DMS 273 treated with DMSO at 0.1 percent for 48 hours (cell line): Measurements from ENCODE around the gene WRNIP1.
"Not testable (repeated sequence)": the region's sequence is repeated elsewhere in the genome, so short reads cannot be mapped to it uniquely, and the experiment has no call there.

Source experiments
- DNase-seq: peaks from one replicate; lab custom pipeline; 2025; lab: John Stamatoyannopoulos, UW

The WRNIP1 gene

GRCh38 chr6:2741756-2742155, 23.4 kb upstream of the WRNIP1 start:
- no peak for DNase-seq

- no peak for DNase-seq
These were observed 21.6 kb upstream of the WRNIP1 start for GRCh38 chr6:2743280-2744208.

- DNase-seq: no peak
These were observed 20.9 kb upstream of the WRNIP1 start for GRCh38 chr6:2744209-2744771.

- no peak for DNase-seq
These were observed 20.4 kb upstream of the WRNIP1 start for GRCh38 chr6:2744778-2745177.

- no peak for DNase-seq
These were observed 19.9 kb upstream of the WRNIP1 start for GRCh38 chr6:2745246-2745645.

- DNase-seq: no peak
These were observed 18.6 kb upstream of the WRNIP1 start for GRCh38 chr6:2746557-2747061.

- DNase-seq: no peak
These were observed 17.0 kb upstream of the WRNIP1 start for GRCh38 chr6:2748183-2748582.

GRCh38 chr6:2749969-2750600, 15.1 kb upstream of the WRNIP1 start:
- DNase-seq: no peak

GRCh38 chr6:2750832-2751231, 14.4 kb upstream of the WRNIP1 start, which contains the start of gene MYLK4:
MYLK4 (minus strand) TSS chr6:2750922; CDS start chr6:2749294, 1,628 bp downstream.
- no peak for DNase-seq

- DNase-seq: no peak
These were observed 13.3 kb upstream of the WRNIP1 start for GRCh38 chr6:2751871-2752270.

- no peak for DNase-seq
These were observed 12.6 kb upstream of the WRNIP1 start for GRCh38 chr6:2752477-2753109.

GRCh38 chr6:2753110-2753489, 12.1 kb upstream of the WRNIP1 start:
- no peak for DNase-seq

GRCh38 chr6:2753743-2754142, 11.4 kb upstream of the WRNIP1 start:
- DNase-seq: no peak

GRCh38 chr6:2754393-2754792, 10.8 kb upstream of the WRNIP1 start:
- no peak for DNase-seq

- no peak for DNase-seq
These were observed 10.3 kb upstream of the WRNIP1 start for GRCh38 chr6:2754911-2755310.

- DNase-seq: no peak
These were observed 9.7 kb upstream of the WRNIP1 start for GRCh38 chr6:2755456-2755855.

- DNase-seq: no peak
These were observed 9.0 kb upstream of the WRNIP1 start for GRCh38 chr6:2756241-2756640.

GRCh38 chr6:2756687-2757224, 8.4 kb upstream of the WRNIP1 start:
- DNase-seq: no peak

- DNase-seq: no peak
These were observed 6.2 kb upstream of the WRNIP1 start for GRCh38 chr6:2758980-2759379.

- no peak for DNase-seq
These were observed 4.0 kb upstream of the WRNIP1 start for GRCh38 chr6:2760882-2761842.

GRCh38 chr6:2762868-2763267, 2.3 kb upstream of the WRNIP1 start:
- DNase-seq: not testable (repeated sequence)
